SHP77 (cell line): ENCODE results near the gene TENM3.
"Not testable (repeated sequence)": the region's sequence is repeated elsewhere in the genome, so short reads cannot be mapped to it uniquely, and the experiment has no call there.

Experiments used
- DNase-seq, 2 experiments: peaks; one replicate each; lab custom pipeline; 2025; lab: John Stamatoyannopoulos, UW

Gene TENM3

GRCh38 chr4:182243204-182243603, at the start of gene TENM3:
TENM3 (plus strand) TSS chr4:182243402; CDS start chr4:182324021, 80,619 bp downstream.
- DNase-seq, result not testable (repeated sequence)

GRCh38 chr4:182194091-182194824, 48.9 kb upstream of the TENM3 start:
- DNase-seq, result no peak

- no peak for DNase-seq
Measured at GRCh38 chr4:182197611-182198010, 45.6 kb upstream of the TENM3 start.

GRCh38 chr4:182201871-182202270, 41.3 kb upstream of the TENM3 start:
- no peak for DNase-seq

- DNase-seq, result no peak
Measured at GRCh38 chr4:182202650-182203049, 40.6 kb upstream of the TENM3 start.

GRCh38 chr4:182203872-182204411, 39.3 kb upstream of the TENM3 start:
- DNase-seq, result no peak

- DNase-seq, result no peak
Measured at GRCh38 chr4:182205306-182205705, 37.9 kb upstream of the TENM3 start.

- no peak for DNase-seq
Measured at GRCh38 chr4:182206266-182206665, 36.9 kb upstream of the TENM3 start.

- DNase-seq, result no peak
Measured at GRCh38 chr4:182206916-182207315, 36.3 kb upstream of the TENM3 start.

GRCh38 chr4:182207830-182208396, 35.3 kb upstream of the TENM3 start:
- DNase-seq, result no peak

- DNase-seq, result no peak
Measured at GRCh38 chr4:182208526-182209050, 34.6 kb upstream of the TENM3 start.

- DNase-seq, result no peak
Measured at GRCh38 chr4:182212211-182212761, 30.9 kb upstream of the TENM3 start.

- no peak for DNase-seq
Measured at GRCh38 chr4:182213004-182213403, 30.2 kb upstream of the TENM3 start.

- DNase-seq, result no peak
Measured at GRCh38 chr4:182215148-182215547, 28.1 kb upstream of the TENM3 start.

GRCh38 chr4:182216005-182216404, 27.2 kb upstream of the TENM3 start:
- no peak for DNase-seq

- no peak for DNase-seq
Measured at GRCh38 chr4:182219411-182220056, 23.7 kb upstream of the TENM3 start.

GRCh38 chr4:182221987-182222386, 21.2 kb upstream of the TENM3 start:
- no peak for DNase-seq

GRCh38 chr4:182222766-182223165, 20.4 kb upstream of the TENM3 start:
- no peak for DNase-seq

GRCh38 chr4:182223708-182224107, 19.5 kb upstream of the TENM3 start:
- DNase-seq, result no peak

GRCh38 chr4:182224192-182224850, 18.9 kb upstream of the TENM3 start:
- DNase-seq, result no peak

- DNase-seq, result no peak
Measured at GRCh38 chr4:182225257-182225852, 17.8 kb upstream of the TENM3 start.
